Colon (tissue), 2 donors: Measurements from ENCODE around the gene DNAJC30.
"Not testable (repeated sequence)": the region's sequence is repeated elsewhere in the genome, so short reads cannot be mapped to it uniquely, and the experiment has no call there.

Source experiments
- FAIRE-seq: peaks from 2 replicates; lab custom pipeline; 2012; peaks lifted over from hg19 to GRCh38; lab: Jason Lieb, UNC
- donor health status: control.
- donor health status: control.

The DNAJC30 gene

DNA sequence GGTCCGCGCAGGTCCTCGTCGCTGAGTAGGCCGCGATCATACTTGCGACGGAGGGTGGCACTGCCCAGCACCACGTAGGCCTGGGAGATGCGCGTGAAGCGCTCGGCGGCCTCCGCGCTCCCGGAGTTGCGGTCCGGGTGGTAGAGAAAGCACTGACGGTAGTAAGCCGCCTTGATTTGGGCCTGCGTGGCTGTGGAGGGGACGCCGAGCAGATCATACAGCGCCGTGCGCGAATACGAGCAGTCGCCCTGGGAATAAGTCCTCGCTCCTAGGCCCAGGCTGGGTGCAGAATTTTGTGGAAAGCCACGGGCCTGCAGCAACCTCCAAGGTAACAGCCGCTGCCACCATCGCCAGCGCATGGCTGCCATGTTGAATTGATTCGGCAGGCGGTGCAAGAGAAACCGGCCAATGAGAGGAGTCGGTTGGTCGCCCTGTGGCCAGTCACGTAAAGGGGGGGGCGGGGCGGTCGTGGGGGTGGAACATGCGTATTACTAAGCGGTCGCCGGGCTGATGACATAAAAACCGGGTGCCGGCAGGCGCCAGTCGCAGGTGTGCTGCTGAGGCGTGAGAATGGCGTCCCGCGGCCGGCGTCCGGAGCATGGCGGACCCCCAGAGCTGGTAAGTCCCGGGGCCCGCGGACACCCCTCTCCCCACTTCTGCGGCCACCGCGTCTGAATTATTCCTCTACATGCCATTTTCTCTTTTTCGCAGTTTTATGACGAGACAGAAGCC lies at the start of gene DNAJC30, which contains the start of gene BUD23:
Gene DNAJC30 (minus strand): TSS at position 398 of the 732 bp plus-strand sequence. CDS start 30 bp downstream, at position 368.
Gene BUD23 (plus strand): TSS at position 542 of the 732 bp plus-strand sequence. CDS start 29 bp downstream, at position 571.
- no peak for FAIRE-seq

DNA sequence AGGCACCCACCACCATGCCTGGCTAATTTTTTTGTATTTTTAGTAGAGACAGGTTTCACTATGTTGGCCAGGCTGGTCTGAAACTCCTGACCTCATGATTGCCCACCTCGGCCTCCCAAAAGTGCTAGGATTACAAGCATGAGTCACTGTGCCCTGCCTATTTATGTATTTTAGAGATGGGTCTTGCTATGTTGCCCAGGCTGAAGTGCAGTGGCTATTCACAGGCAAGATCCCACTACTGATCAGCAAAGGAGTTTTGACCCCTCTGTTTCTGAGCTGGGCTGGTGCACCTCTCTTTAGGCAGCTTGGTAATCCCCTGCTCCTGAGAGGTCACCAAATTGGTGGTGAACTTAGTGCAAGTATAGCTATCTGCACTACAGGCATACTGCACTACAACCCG lies 49.1 kb upstream of the DNAJC30 start:
- FAIRE-seq: no peak

DNA sequence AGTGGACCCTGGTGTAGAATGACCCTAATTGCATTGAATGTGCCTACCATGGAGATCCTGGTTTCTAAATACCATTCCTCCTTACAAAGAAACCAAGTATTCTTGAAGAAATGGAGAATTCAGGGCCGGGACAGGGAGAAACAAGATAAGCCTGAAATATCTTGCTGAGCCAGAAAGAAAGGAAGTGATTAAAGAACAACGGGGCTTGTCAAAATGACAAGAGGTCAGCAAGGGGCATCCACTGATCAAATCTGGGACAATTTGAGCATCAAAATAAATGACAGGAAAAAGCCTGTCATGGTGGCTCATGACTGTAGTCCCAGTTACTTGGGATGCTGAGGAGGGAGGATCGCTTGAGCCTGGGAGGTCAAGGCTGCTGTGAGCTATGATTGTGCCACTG lies 47.2 kb upstream of the DNAJC30 start:
- no peak for FAIRE-seq

DNA sequence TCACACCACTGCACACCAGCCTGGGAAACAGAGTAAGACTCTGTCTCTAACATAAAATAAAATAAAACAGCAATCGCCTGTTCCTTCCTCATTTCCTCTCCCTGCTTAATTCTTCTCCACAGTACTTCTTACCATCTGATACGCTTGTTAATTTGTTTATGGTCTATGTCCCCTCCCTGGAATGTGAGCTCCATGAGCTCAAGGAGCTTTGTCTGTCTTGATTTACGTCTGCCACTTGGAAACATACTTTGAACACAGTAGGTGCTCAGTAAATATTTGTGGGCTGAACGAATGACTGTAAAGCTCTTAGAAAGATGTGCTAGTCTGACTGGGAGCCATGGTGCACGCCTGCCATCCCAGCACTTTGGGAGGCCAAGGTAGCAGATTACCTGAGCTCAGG lies 45.3 kb upstream of the DNAJC30 start:
- FAIRE-seq: no peak

DNA sequence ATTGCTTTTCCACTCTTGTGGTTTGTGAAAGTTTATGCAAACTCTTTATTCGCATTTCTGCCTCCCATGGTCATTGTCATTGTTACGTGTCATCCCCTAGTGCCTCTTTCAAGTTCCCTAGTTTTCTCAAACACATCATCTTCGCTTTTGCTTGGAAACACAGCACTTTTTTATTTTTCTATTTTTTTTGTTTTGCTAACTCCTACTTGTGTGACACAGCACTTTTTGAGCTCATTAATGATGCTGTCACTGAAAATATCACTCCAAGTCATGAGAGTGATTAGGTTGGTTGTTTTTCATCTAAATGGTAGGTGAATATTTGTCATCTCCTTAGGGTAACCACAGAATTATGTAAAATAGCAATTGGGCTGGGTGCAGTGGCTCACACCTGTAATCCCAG lies 44.7 kb upstream of the DNAJC30 start:
- no peak for FAIRE-seq

DNA sequence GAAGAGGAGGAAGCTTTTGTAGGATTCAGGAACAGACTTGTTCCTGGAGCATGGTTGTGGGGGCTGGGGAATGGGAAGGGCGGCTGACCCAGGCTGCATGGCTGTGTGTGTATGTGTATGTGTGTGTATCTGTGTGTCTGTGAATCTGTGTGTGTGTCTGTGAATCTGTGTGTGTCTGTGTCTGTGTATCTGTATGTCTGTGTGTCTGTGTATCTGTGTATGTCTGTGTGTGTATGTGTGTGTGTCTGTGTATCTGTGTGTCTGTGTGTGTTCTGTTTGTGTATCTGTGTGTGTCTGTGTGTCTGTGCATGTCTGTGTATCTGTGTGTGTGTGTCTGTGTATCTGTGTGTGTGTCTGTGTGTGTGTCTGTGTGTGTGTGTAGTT lies 42.8 kb upstream of the DNAJC30 start:
- FAIRE-seq: no peak

DNA sequence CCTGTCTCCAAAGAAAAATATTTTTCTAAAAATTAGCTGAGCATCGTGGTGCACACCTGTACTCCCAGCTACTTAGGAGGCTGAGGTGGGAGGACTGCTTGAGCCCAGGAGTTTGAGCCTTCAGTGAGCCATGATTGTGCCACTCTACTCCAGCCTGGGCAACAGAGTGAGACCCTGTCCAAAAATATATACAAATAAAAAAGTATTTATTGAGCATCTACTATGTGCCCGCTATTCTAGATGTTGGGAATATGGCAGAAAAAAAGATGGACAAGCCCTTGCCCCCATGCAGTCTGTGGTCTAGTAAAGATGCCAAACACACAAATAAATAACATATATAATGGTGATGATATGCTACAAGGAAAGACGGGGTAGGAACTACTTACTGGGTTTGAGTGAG lies 40.6 kb upstream of the DNAJC30 start:
- no peak for FAIRE-seq

DNA sequence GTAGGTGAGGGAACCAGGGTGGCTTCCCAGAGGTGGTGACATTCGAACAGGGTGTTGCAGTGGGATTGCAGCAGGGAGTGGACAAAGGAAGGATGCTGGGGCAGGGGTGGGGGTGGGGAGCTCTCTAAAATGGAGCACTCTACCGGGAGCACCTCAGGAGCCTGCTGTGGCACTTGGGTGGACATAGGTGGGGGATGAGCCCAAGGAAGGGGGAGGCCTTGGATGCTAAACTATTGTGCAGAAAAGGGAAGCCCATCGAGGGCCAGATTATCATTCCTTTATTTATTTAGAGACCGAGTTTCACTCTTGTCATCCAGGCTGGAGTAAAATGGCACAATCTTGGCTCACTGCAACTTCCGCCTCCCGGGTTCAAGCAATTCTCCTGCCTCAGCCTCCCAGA lies 39.5 kb upstream of the DNAJC30 start:
- no peak for FAIRE-seq

DNA sequence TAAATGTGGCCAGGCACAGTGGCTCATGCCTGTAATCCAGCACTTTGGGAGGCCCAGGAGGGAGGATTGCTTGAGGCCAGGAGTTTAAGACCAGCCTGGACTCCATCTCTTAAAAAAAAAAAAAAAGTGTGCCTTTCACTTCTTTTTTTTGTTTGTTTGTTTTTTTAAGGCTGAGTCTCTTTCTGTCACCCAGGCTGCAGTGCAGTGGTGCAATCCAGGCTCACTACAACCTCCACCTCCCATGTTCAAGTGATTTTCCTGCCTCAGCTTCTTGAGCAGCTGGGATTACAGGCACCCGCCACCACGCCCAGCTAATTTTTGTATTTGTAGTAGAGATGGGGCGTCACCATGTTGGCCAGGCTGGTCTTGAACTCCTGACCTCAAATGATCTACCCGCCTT lies 38.9 kb upstream of the DNAJC30 start:
- FAIRE-seq: not testable (repeated sequence)

DNA sequence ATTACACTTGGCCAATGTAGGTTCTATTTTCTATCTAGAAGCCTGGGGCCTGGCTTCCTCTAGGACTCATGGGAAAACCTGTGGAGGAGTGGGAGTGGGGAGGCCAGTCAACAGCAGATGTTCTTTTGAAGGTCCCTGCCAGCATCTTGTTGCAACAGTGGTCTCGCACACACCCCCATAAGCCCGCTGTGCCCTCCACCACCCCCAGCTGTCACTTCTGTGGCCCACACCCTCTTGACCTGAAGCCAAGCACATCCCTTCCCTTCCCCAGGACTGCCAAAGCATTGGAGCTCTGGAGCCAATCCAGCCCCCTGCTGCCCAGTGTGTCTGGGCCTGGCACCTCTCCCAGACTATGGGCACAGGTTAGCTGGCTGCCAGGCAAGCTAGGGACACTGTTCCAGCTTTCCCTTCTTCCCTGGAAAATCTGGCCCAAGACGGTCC lies 38.1 kb upstream of the DNAJC30 start:
- no peak for FAIRE-seq

DNA sequence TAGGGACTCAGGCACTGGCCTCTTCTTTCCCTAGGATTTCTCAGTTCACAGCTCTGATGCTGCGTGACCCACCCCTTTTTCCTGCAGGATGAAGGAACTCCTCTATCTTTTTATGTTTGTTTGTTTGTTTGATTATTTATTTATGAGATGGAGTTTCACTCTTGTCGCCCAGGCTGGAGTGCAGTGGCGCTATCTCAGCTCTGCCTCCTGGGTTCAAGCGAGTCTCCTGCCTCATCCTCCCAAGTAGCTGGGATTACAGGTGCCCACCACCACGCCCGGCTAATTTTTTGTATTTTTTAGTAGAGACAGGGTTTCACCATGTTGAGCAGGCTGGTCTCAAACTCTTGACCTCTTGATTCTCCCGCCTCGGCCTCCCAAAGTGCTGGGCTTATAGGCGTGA lies 37.2 kb upstream of the DNAJC30 start:
- FAIRE-seq: not testable (repeated sequence)

DNA sequence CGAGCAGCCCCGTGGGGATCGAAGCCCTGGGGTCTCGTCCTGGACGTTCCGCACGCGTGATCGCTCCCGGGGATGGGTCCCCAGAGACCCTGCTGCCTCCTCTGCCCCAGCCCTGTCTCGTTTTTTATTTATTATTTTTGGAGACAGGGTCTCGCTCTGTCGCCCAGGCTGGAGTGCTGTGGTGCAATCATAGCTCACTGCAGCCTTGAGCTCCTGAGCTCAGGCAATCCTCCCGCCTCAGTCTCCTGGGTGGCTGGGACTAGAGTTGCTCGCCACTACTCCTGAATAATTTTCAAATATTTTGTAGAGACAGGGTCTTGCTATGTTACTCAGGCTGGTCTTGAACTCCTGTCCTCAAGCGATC lies 36.5 kb upstream of the DNAJC30 start:
- FAIRE-seq: no peak

DNA sequence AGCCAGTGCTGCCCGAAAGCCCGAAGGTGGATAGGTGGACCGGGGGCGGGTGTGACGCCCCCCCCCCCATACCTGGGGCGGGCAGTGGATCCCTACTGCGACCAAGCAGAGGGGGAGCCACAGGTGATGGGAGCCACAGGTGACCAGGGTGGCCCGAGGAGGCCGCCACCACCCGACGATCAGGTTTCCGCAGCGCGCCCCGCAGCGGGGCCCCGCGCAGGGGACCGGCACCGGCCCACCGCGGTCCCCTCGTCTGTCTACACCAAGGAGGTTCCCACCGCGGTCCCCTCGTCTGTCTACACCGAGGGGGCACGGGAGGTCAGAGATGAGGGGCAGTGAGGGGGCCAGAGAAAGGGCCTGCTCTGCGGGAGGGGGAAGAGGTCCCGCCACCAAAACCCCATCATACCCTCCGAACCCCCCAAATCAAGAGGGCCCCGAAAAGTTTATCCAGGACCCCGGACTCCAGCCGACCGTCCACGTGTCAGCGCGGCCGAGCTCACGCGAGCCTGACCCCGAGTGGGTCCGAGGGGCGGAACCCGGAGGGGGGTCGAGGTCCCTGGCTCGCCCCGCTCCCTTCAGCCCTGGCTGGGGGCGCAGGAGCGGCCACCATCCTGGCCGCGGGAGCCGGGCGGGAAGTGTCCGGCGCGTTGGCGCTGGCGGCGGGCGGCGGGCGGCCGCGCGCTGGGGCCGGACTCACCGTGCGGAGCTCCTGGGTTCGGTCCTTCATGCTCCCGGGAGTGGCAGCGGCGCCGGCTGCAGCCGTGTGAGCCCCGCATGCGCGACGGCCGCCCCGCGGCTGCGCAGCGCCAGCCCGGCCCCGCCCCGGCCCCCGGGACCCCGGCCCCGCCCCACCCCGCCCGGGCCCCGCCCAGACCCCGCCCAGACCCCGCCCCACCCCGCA lies 35.9 kb upstream of the DNAJC30 start, which contains the start of gene STX1A:
Gene STX1A (minus strand): TSS at position 765 of the 901 bp plus-strand sequence. CDS start 38 bp downstream, at position 727.
- no peak for FAIRE-seq

DNA sequence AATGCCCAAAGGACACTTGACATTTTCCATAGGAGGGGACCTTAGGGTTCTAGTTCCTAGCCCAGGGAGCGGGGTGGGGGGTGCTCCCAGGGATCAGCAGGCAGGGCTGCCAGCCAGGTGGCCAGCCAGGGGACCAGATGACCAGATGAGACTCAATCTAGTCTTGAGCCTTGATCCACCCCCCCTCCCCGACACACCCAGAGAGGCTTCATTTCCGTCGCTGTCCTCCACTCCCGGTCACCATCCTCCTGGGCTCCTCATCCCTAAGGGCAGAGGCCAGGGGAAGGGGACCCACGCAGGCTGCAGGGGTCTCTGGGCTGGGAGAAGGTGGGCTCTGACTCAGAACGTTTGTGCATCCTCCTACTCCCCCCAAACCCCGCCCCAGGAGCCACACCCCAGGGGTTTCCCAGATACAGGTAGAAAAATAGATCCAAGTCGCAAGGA lies 35.2 kb upstream of the DNAJC30 start:
- FAIRE-seq: no peak

DNA sequence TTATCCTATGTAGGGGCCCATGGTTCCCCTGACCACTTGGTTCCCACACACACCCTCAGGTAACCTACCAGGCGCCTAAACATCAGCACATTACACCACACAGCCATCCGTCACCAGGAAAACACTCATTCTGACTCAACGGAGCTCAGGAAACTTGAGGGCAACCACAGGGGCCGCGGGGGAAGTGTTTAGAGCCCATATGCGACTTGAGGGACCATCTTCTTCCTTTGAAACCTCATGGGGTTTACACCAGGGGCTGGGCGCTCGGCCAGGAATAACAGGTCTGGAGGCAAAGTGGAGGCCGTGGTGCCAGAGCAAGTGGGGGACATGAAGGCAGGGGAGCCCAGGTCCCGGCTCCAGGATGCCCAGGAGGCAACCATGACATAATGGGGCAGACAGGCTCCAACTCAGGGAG lies 34.7 kb upstream of the DNAJC30 start:
- FAIRE-seq: no peak

DNA sequence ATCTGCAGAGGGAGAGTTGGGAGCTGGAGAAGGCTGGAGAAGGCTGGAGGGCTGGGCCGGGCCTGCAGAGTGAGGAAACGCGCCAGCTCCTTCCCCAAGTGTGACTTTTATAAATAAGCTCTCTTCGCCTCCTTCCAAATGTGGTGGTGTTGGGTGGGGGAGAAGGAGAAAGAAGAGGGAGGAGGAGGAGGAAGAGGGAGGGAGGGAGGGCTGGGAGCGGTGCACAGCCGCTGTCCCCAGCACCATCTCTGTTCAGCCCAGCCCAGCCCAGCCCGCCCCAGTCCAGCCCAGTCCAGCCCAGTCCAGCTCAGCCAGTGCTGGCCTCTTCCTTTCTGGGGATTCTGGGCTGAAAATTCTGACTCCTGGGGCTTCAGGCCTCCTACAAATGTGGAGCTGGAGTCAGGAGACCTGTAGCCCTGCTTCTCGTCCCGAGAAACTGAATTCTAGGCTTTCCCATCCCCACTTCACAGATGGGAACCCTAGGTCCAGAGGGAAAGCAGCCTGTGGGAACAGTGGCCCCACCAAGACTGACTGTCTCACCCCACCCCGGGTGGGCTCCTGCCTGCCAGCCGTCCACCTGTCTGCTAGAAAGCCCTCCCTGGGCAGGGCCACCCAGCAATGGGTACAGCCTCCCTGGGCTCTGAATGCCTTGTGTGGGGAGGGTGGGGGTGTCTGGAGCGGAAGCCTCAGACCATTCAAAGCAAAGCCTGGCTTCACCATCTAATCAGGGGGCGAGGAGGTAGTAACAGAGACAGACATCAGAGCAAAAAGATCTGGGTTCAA lies 34.0 kb upstream of the DNAJC30 start:
- FAIRE-seq: no peak

DNA sequence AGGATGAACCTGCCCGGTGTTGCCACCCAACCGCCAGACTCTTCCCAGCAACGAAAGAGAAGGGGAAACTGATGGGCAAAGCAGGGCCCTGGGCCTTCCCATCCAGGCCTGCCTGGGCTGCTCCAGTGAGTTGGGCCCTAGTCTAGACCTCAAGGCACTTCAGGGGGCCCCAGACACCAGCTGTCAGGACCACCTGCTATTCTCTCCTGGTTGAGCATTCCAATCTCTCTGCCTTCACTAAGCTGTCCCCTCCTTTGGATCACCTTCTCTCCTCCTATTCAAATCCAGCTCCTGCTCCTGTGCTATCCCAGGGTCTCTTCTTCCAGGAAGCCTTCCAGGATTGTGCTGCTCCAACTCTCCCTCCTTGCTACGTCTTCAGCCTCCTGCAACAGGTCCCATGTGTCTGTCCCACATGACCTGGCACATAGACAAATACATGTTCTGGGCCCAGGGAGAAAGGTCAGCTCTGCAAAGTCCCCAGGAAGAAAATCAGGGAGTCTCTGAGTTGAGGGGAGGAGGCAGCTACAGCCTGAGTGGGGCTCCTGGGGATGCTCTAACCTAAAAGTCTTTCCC lies 33.2 kb upstream of the DNAJC30 start:
- FAIRE-seq: no peak

DNA sequence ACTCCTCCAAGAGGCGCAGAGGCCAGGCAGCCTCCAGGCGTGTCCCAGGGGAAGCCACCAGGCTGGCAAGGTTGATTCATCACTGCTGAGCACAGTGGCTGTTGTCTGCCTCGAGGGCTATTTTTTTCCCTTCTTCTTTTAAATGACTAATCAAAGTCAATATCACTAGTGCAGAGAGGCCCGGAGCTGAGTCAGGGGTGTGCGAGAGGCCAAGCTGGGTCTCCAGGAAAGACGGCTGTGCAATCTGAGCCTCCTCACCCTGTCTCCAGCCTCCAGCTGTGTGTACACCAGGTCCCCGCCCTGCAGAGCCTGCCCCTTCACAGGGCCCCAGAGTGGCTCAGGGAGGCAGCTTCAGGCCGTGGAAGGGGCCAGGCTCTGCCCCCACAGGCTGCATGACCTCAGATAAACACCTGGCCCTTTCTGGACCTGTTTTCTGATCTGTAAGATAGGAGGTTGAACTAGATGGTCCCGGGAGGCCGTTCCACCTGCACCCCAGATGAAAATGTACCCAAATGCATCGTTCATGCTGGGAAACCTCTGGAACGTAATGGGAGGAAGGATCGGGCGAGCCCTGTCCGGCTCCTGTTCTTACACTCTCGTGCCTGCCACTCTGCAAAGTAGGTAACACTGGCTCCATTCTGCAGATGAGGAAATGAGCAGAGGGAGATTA lies 32.5 kb upstream of the DNAJC30 start:
- no peak for FAIRE-seq

DNA sequence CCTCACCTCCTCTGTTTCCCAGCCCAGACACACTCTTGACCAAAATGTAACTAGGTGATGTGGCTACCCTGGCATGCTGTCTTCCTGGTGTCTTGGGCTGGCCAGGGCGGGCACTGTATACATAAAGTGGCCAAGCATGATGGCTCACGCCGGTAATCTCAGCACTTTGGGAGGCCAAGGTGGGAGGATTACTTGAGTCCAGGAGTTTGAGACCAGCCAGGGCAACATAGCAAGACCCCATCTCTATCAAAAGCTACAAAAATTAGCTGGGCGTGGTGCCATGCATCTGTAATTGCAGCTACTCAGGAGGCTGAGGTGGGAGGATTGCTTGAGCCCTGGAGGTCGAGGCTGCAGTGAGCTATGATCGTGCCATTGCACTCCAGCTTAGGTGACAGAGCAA lies 30.1 kb upstream of the DNAJC30 start:
- not testable (repeated sequence) for FAIRE-seq

DNA sequence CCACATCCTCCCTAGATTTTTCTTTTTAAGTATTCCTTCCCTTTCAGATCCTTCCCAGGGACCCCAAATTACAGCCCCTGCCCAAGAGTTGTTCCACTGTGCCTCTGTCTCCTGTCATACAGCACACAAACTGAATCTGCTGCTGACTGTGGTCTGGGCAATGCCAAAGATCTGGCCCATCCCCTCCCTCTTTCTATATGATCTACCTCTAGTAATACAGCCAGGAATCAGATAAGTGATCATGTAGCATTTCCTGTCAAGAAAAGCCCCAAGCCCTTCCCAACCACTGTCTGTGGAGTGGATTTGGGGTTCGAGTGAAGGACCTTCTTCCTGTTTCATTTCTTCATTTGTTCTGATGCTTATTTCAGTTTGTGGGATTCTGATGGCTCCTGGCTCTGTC lies 29.5 kb upstream of the DNAJC30 start:
- FAIRE-seq: no peak

DNA sequence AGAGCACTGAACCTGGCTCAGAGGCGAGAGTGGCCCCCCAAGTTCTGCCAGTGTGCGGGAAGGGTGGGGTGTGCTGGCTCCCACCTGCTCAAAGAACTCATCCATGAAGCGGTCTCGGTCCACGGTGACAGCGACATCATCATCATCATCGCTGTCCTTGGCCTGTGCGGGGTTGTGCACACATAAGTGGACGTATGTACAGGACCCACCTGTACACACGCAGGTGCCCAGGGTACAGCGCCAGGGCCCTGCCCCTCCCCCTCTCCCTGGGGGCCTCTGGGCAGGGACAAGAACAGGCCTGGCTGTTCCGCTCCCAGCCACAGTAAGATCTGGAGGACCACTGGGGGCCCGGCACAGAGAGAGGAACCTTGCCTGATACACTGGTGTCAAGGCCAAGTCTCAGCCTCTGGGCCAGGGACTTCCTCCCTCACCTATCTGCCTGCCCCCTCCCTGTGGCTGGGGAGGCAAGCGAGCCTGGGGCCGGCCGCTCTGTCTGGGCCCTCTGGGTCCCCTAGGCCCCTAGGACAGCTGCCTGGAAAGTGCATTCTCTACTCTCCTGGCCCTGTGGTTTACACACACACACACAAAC lies 25.8 kb upstream of the DNAJC30 start:
- FAIRE-seq: no peak
